ENCODE measurements around the gene PASD1.

DNA sequence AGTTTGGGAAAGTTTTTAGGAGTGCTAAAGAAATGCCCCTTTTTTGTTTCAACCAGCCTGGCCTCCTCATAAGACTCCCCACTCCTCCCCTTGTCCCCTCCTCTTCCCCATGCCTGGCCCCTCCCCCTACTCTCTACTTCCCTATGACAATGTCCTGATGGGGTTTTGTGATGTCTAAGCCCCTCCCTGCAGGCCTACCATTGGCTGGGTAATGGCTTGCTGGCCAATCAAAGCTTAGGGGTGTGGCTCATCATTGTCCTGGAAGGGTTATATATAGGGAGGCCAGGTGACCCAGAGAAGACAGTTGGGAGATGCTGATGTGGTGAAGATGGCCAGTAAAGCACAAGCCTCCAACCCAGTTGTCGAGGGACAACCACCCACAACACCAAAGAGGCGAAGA, 48.2 kb upstream of the PASD1 start:
- TF ChIP-seq POLR2A (IDR thresholded peaks at IDR 0.05) = no peak
- no peak for TF ChIP-seq POLR2AphosphoS5 (IDR thresholded peaks at IDR 0.05)
- TF ChIP-seq, protein P1, sequence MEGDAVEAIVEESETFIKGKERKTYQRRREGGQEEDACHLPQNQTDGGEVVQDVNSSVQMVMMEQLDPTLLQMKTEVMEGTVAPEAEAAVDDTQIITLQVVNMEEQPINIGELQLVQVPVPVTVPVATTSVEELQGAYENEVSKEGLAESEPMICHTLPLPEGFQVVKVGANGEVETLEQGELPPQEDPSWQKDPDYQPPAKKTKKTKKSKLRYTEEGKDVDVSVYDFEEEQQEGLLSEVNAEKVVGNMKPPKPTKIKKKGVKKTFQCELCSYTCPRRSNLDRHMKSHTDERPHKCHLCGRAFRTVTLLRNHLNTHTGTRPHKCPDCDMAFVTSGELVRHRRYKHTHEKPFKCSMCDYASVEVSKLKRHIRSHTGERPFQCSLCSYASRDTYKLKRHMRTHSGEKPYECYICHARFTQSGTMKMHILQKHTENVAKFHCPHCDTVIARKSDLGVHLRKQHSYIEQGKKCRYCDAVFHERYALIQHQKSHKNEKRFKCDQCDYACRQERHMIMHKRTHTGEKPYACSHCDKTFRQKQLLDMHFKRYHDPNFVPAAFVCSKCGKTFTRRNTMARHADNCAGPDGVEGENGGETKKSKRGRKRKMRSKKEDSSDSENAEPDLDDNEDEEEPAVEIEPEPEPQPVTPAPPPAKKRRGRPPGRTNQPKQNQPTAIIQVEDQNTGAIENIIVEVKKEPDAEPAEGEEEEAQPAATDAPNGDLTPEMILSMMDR (IDR thresholded peaks at IDR 0.05) = no peak
